Adrenal gland (tissue), 12 donors: ENCODE measurements around the gene CALN1. TPM values are rescaled to one million over a fixed set of nuclear protein-coding genes. Genes with fewer than 3 reads are reported as not detected.
"Not testable (repeated sequence)": the region's sequence is repeated elsewhere in the genome, so short reads cannot be mapped to it uniquely, and the experiment has no call there.

Experiments used
- DNase-seq, 7 donors: peaks; one replicate each; pipeline ENCODE4 v3.0.0-alpha.2; 2019 to 2020
- H3K27ac ChIP-seq, 5 donors: fragments of 200-600 bp; sonication (generic) in 4 of 5; 1 replicate in 3 of 5; 2 replicates in 2 of 5; pipeline versions ENCODE4 v1.5.1 to v1.8.0; 2016 to 2020; ENCODE audit warnings: mild to moderate bottlenecking in 1 of 5
- H3K27me3 ChIP-seq: fragments of 200-600 bp; 2 replicates; pipeline ENCODE4 v1.8.0; 2021
- H3K36me3 ChIP-seq, 2 donors: fragments of 200-600 bp; replicated peaks in 1 of 2; 1 replicate in 1 of 2; 2 replicates in 1 of 2; pipeline versions ENCODE4 v1.5.1 to v1.8.0; 2018 to 2022
- H3K4me1 ChIP-seq, 2 donors: fragments of 200-600 bp; replicated peaks in 1 of 2; 1 replicate in 1 of 2; 2 replicates in 1 of 2; pipeline versions ENCODE4 v1.5.1 to v1.8.0; 2018 to 2021
- H3K4me3 ChIP-seq, 4 donors: fragments of 200-600 bp; sonication (generic) in 3 of 4; one replicate each; pipeline ENCODE4 v1.5.1; 2016 to 2018
- H3K9me3 ChIP-seq, 3 donors: fragments of 200-600 bp; sonication (generic) in 1 of 3; replicated peaks in 1 of 3; 1 replicate in 2 of 3; 2 replicates in 1 of 3; pipeline versions ENCODE4 v1.5.1 to v1.8.0; 2016 to 2021
- CTCF ChIP-seq, 6 experiments: fragments of 450-650 bp in 4 of 6; fragments of 200-600 bp in 2 of 6; sonication (generic) in 1 of 6; IDR thresholded peaks; 1 replicate in 5 of 6; 2 replicates in 1 of 6; pipeline versions ENCODE4 v1.5.1 to v1.8.0; 2016 to 2021; ENCODE audit warnings: antibody characterized with exemption in 6 of 6, mild to moderate bottlenecking in 2 of 6, moderate library complexity in 1 of 6
- POLR2A ChIP-seq, 2 donors: fragments of 450-650 bp; IDR thresholded peaks; one replicate each; pipeline ENCODE4 v1.6.1; 2017; ENCODE audit warnings: antibody characterized with exemption in 2 of 2, mild to moderate bottlenecking in 2 of 2, moderate library complexity in 1 of 2
- WGBS, 4 donors: extraction: QIAGEN DNeasy Blood & Tissue Kit in 2 of 4; methylation state at CpG; one replicate each; pipeline versions ENCODE4 v1.1.5 to v1.1.7; 2013 to 2017; 5-methylcytosine and 5-hydroxymethylcytosine counted together
- intact Hi-C, 2 donors: fragments of 100-400 bp; cut with DNase I; formaldehyde crosslinking; loops; one replicate each; pipeline versions ENCODE4 v1.14.1 to v1.15.0; 2022 to 2023
- polyA plus RNA-seq, 3 donors: library from polyadenylated mRNA; stranded (reverse); fragments of 200-250 nt in 2 of 3; fragments of 350-450 nt in 1 of 3; fragmentation: Illumina TruSeq in 1 of 3; extraction: RNeasy Lipid Tissue Mini Kit (QIAGEN cat#74804) in 1 of 3; gene quantifications; one replicate each; pipeline ENCODE4 v1.2.3, GENCODE V29; 2013 to 2014
- total RNA-seq, 9 donors: library from RNA; depleted of rRNA in 4 of 9; stranded (reverse); fragments of >200 nt in 4 of 9; fragments of 120-200 nt in 1 of 9; fragmentation: NEBNext Ultra II Directional in 1 of 9; extraction: Animal tissue kit (Norgen Biotek cat#: 25700) in 1 of 9; gene quantifications; one replicate each; pipeline versions ENCODE4 v1.1.0 to v1.2.4, GENCODE V29; 2013 to 2023
- donor health status: healthy with polysubstance abuse.
- donor health status: Bipolar disorder and iron deficiency.
- donor health status: DM: yes; HTN: yes; CAD: no.
- donor health status: DM: no; HTN: no; CAD: no.
- donor health status: DM: no; HTN: no; CAD: no.
- donor health status: DM: yes; HTN: yes; CAD: no.

The CALN1 gene
- total and polyA plus RNA-seq, 12 donors: 4.3 to 51.5 (median 15.2) TPM

GRCh38 chr7:71739520-71740173, 672.5 kb downstream of the CALN1 start:
- Histone ChIP-seq H3K27ac (no peak overlapping the region), H3K36me3 (no peaks in the 10 kb centered on the region), H3K4me1 (no peaks in the 10 kb centered on the region), H3K4me3 (no peak overlapping the region), H3K9me3 (no peaks in the 10 kb centered on the region), H3K27me3 (peaks cover 4% of the 10 kb centered on the region)
- WGBS, 4 donors: 78 to 80% (median 79%) methylated on average over 10 of the region's 10 CpGs
- peak in 1 of 7 donors; percentile 40 for DNase-seq
- TF ChIP-seq POLR2A (IDR thresholded peaks at IDR 0.05) (no peak), CTCF (IDR thresholded peaks at IDR 0.05) (no peak)
- intact Hi-C loops: no loop called here

DNA sequence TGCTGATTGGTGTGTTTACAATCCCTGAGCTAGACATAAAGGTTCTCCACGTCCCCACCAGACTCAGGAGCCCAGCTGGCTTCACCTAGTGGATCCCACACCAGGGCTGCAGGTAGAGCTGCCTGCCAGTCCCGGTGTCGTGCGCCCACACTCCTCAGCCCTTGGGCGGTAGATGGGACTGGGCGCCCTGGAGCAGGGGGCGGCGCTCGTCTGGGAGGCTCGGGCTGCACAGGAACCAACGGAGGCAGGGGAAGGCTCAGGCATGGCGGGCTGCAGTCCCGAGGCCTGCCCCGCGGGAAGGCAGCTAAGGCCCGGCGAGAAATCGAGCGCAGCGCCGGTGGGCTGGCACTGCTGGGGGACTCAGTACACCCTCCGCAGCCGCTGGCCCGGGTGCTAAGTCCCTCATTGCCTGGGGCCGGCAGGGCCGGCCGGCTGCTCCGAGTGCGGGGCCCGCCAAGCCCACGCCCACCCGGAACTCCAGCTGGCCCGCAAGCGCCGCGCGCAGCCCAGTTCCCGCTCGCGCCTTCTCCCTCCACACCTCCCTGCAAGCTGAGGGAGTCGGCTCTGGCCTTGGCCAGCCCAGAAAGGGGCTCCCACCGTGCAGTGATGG, 674.1 kb downstream of the CALN1 start:
- H3K4me1 ChIP-seq, H3K36me3 ChIP-seq, intact Hi-C loops, H3K4me3 ChIP-seq, H3K27me3 ChIP-seq, H3K27ac ChIP-seq, H3K9me3 ChIP-seq: not testable (repeated sequence)
- 60 to 89% (median 85%) methylated on average over 1 to 29 of the region's 42 CpGs for WGBS, 4 donors
- peak in 1 of 7 donors; percentile 7 for DNase-seq

- H3K27me3 ChIP-seq: peaks cover 4% of the 10 kb centered on the region
- H3K36me3 ChIP-seq: no peaks in the 10 kb centered on the region
- intact Hi-C loops: no loop called here
- peak; percentile 61 to 89 (median 79) for DNase-seq
- no peaks in the 10 kb centered on the region for H3K9me3 ChIP-seq
- 28 to 42% (median 38%) methylated on average over 5 to 7 of the region's 7 CpGs for WGBS, 4 donors
- TF ChIP-seq CTCF (IDR thresholded peaks at IDR 0.05) (peak; percentile 76 to 93 (median 84)), POLR2A (IDR thresholded peaks at IDR 0.05) (no peak)
- no peak overlapping the region for H3K4me3 ChIP-seq
- no peak overlapping the region for H3K27ac ChIP-seq
- peaks cover 0 to 5% of the 10 kb centered on the region in 2 donors for H3K4me1 ChIP-seq
These were observed 676.1 kb downstream of the CALN1 start for GRCh38 chr7:71735961-71736556.

DNA sequence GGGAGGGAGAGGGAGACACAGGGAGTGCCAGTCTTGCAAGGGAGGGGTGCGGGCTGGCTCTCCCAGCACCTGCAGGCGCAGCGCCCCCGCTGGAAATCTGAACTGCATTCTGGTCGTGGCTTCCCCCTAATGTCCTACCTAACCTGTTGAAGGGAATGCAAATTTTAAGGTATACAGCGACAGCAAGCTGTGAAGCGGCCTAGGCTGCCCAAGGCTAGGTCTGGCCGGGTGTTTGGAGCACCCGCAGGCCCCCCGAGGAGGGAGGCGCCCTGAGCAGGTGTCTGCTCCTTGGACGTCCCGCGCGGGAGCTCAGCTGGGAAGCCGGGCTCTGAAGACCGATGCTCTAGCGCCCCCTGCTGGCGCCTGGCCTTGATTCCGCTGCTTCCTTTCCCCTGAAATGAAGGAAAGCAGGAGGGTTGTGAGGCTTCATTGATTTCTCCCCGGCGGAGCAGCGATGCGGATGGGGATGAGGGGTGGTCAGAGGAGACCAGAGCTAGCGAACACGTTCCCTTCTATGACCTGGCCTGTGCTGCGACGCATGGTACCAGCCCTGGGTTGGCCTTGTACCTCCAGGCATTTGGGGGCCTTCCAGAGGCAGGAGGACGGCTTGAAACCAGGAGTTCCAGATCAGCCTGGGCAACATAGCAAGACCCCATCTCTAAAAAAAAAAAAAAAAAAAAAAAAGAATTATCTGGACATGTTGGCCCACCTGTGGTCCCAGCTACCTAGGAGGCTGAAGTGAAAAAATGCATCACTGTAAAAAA, 678.8 kb downstream of the CALN1 start:
- H3K27me3 ChIP-seq: peaks cover 4% of the 10 kb centered on the region
- H3K36me3 ChIP-seq: no peaks in the 10 kb centered on the region
- intact Hi-C loops: loop anchor here (5.0 kb wide), 2 partner anchors 601 to 876 kb away; partner anchors contain the start of gene GALNT17 (in 1 of the 2)
- peaks cover 0 to 5% of the 10 kb centered on the region in 2 donors for H3K4me1 ChIP-seq
- WGBS, 4 donors: 4 to 15% (median 4%) methylated on average over 13 to 29 of the region's 29 CpGs
- no peak overlapping the region for H3K27ac ChIP-seq
- no peak overlapping the region for H3K4me3 ChIP-seq
- no peaks in the 10 kb centered on the region for H3K9me3 ChIP-seq
- peak; percentile 76 to 92 (median 91) for TF ChIP-seq CTCF (IDR thresholded peaks at IDR 0.05)
- TF ChIP-seq POLR2A (IDR thresholded peaks at IDR 0.05): no peak
- DNase-seq: peak; percentile 75 to 91 (median 87)
